Measurements from ENCODE around the gene HLA-DRB5. TPM values are rescaled to one million over a fixed set of nuclear protein-coding genes. Genes with fewer than 3 reads are reported as not detected.

HLA-DRB5 gene
- polyA plus RNA-seq, 1 experiment = not detected

DNA sequence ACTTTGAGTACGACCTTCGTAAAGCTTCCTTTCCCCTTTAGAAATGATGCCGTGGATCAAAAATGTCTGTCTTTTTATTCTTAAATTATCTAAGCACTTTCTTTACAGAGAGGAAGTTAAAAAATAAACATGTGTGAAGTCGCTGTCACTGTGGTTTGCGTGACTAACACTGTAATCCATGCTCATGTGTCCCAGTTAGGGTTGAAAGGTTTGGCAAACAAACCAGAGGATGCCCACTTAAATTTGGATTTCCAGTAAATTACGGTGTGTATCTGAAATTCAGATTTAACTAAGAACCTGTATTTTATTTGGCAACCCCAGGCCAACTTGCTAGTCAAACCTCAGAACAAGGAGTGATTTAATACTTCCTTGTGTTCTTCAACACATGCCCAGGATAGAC lies 38.5 kb upstream of the HLA-DRB5 start:
- no peak for DNase-seq (ENCODE audit: low read depth, low spot score)
- Histone ChIP-seq H3K27me3 (ENCODE audit: control insufficient read depth, insufficient read depth, low read length) (no peaks in the 10 kb centered on the region), H3K27ac (ENCODE audit: low read depth, low read length) (no peak overlapping the region), H3K9me3 (ENCODE audit: control insufficient read depth, insufficient read depth, low read length) (no peaks in the 10 kb centered on the region), H3K4me3 (ENCODE audit: low read depth, low read length) (no peak overlapping the region)
- TF ChIP-seq, protein P1, sequence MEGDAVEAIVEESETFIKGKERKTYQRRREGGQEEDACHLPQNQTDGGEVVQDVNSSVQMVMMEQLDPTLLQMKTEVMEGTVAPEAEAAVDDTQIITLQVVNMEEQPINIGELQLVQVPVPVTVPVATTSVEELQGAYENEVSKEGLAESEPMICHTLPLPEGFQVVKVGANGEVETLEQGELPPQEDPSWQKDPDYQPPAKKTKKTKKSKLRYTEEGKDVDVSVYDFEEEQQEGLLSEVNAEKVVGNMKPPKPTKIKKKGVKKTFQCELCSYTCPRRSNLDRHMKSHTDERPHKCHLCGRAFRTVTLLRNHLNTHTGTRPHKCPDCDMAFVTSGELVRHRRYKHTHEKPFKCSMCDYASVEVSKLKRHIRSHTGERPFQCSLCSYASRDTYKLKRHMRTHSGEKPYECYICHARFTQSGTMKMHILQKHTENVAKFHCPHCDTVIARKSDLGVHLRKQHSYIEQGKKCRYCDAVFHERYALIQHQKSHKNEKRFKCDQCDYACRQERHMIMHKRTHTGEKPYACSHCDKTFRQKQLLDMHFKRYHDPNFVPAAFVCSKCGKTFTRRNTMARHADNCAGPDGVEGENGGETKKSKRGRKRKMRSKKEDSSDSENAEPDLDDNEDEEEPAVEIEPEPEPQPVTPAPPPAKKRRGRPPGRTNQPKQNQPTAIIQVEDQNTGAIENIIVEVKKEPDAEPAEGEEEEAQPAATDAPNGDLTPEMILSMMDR (IDR thresholded peaks at IDR 0.05; ENCODE audit: low read depth, low read length) = no peak
- CTCF ChIA-PET = no interaction called here
- POLR2A ChIA-PET = no interaction called here

DNA sequence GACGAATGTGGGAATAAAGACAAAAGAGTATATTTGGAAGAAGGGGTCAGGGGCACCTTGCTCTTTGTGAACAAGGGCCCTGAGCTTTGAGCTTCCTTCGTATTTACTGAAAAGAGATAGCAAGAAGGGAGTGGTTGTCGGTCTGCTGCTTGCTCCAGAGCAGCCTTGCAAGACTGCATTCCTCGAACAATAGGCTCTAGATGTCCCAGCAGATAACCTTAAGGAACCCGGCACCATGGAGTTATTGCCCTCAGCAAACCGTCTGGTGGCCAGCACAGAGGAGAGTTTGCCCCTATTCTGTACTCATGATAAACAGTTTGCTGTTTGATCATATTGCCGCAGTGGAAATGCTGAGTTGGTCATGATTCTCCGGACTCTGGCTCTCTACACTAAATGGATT lies 36.9 kb upstream of the HLA-DRB5 start:
- DNase-seq (ENCODE audit: low read depth, low spot score) = no peak
- ChIA-PET CTCF (no interaction called here), POLR2A (no interaction called here)
- no peaks in the 10 kb centered on the region for H3K9me3 ChIP-seq (ENCODE audit: control insufficient read depth, insufficient read depth, low read length)
- H3K27me3 ChIP-seq (ENCODE audit: control insufficient read depth, insufficient read depth, low read length) = no peaks in the 10 kb centered on the region
- TF ChIP-seq, protein P1 (IDR thresholded peaks at IDR 0.05; ENCODE audit: low read depth, low read length) = no peak
- no peak overlapping the region for H3K4me3 ChIP-seq (ENCODE audit: low read depth, low read length)
- no peak overlapping the region for H3K27ac ChIP-seq (ENCODE audit: low read depth, low read length)

DNA sequence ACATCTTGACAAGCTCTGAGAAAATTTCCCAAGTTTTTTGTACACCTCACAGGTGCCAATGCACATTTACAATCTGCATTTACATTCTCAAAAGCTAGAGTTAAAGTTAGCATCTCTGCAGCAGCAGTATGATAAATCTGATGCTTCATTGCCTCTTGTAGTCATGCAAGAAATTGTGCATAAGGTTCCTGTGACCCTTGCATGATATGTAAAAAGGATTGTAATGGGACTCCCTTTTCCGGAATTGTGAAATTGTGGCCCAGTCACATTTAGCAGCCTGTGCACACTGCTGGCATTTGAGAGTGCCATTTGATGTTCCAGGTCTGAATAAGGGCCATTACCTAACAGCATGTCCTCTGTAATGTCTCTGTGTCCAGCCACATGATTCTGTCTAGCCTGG lies 35.4 kb upstream of the HLA-DRB5 start:
- Histone ChIP-seq H3K4me3 (ENCODE audit: low read depth, low read length) (no peak overlapping the region), H3K9me3 (ENCODE audit: control insufficient read depth, insufficient read depth, low read length) (no peaks in the 10 kb centered on the region), H3K27me3 (ENCODE audit: control insufficient read depth, insufficient read depth, low read length) (no peaks in the 10 kb centered on the region), H3K27ac (ENCODE audit: low read depth, low read length) (no peak overlapping the region)
- POLR2A ChIA-PET = no interaction called here
- TF ChIP-seq, protein P1 (IDR thresholded peaks at IDR 0.05; ENCODE audit: low read depth, low read length) = no peak
- DNase-seq (ENCODE audit: low read depth, low spot score) = no peak
- CTCF ChIA-PET = no interaction called here

DNA sequence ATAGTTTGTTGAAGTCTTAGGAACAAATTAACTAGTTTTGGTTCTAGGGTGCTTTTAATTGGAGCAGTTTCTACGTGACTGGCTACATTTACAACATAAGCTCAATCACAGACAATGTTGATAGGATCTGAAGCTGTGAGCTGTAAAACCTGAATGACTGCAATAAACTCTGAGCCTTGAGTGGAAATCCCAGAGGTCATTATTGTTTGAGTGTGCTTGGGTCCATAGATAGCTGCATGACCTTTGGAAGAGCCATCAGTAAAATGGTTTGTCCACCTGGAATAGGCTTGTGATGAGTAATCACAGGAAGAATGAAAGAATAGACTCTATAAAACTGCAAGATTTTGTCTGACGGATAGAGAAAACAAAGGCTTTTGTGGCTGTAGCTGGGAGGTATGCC lies 32.9 kb upstream of the HLA-DRB5 start:
- TF ChIP-seq, protein P1 (IDR thresholded peaks at IDR 0.05; ENCODE audit: low read depth, low read length) = no peak
- no peaks in the 10 kb centered on the region for H3K27me3 ChIP-seq (ENCODE audit: control insufficient read depth, insufficient read depth, low read length)
- ChIA-PET POLR2A (no interaction called here), CTCF (no interaction called here)
- H3K4me3 ChIP-seq (ENCODE audit: low read depth, low read length) = no peak overlapping the region
- DNase-seq (ENCODE audit: low read depth, low spot score) = no peak
- H3K9me3 ChIP-seq (ENCODE audit: control insufficient read depth, insufficient read depth, low read length) = no peaks in the 10 kb centered on the region
- no peak overlapping the region for H3K27ac ChIP-seq (ENCODE audit: low read depth, low read length)

DNA sequence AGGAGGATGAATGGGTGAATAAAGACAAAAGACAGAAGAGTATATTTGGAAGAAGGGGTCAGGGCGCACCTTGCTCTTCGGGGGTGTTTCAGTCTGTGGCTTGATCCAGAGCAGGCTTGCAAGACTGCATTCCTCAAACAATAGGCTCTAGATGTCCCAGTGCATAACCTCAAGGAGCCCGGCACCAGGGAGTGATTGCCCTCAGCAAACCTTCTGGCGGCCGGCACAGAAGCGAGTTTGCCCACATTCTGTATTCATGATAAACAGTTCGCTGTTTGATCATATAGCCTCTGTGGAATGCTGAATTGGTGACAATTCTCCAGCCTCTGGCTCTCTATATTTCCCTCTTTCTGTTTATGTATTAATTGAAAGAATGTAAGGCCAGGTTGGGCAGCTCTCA lies 29.7 kb upstream of the HLA-DRB5 start:
- CTCF ChIA-PET = no interaction called here
- no peak overlapping the region for H3K4me3 ChIP-seq (ENCODE audit: low read depth, low read length)
- no peaks in the 10 kb centered on the region for H3K27me3 ChIP-seq (ENCODE audit: control insufficient read depth, insufficient read depth, low read length)
- no peak for DNase-seq (ENCODE audit: low read depth, low spot score)
- no peak overlapping the region for H3K27ac ChIP-seq (ENCODE audit: low read depth, low read length)
- no peaks in the 10 kb centered on the region for H3K9me3 ChIP-seq (ENCODE audit: control insufficient read depth, insufficient read depth, low read length)
- TF ChIP-seq, protein P1 (IDR thresholded peaks at IDR 0.05; ENCODE audit: low read depth, low read length) = no peak
- POLR2A ChIA-PET = no interaction called here

Data from AG04450 (cell line).